Mesothelial cell of epicardium (in vitro differentiated cells): Measurements from ENCODE around the gene MUCL1. TPM values are rescaled to one million over a fixed set of nuclear protein-coding genes. Genes with fewer than 3 reads are reported as not detected.

Source experiments
- DNase-seq, 2 experiments: peaks; one replicate each; pipeline ENCODE4 v3.0.0; 2021; ENCODE audit warnings: low spot score in 2 of 2; ENCODE audit not compliant: unreplicated experiment in 2 of 2
- H3K27ac Mint-ChIP-seq: 2 replicates; pipeline ENCODE4 v1.8.0; 2021; ENCODE audit warnings: mixed read lengths
- H3K27me3 Mint-ChIP-seq: 2 replicates; pipeline ENCODE4 v1.8.0; 2021; ENCODE audit warnings: low read depth, mixed read lengths
- H3K36me3 Mint-ChIP-seq: 2 replicates; pipeline ENCODE4 v1.8.0; 2021; ENCODE audit warnings: mixed read lengths
- H3K4me1 Mint-ChIP-seq: 2 replicates; pipeline ENCODE4 v1.8.0; 2021; ENCODE audit warnings: mixed read lengths
- H3K4me3 Mint-ChIP-seq: 2 replicates; pipeline ENCODE4 v1.8.0; 2021; ENCODE audit warnings: mild to moderate bottlenecking, moderate library complexity, mixed read lengths
- H3K9me3 Mint-ChIP-seq: 2 replicates; pipeline ENCODE4 v1.8.0; 2021; ENCODE audit warnings: mixed read lengths
- total RNA-seq: library from RNA; stranded (reverse); gene quantifications from 3 replicates; pipeline ENCODE4 v1.2.1, GENCODE V29; 2021
- TF ChIP-seq, protein P1 (sequence below): fragments of 200-600 bp; sonication (generic); IDR thresholded peaks from one replicate; pipeline ENCODE4 v1.5.0; 2021; ENCODE audit warnings: antibody characterized with exemption; ENCODE audit not compliant: unreplicated experiment

MUCL1 gene
- total RNA-seq, 1 donor from 2014 or later = not detected

DNA sequence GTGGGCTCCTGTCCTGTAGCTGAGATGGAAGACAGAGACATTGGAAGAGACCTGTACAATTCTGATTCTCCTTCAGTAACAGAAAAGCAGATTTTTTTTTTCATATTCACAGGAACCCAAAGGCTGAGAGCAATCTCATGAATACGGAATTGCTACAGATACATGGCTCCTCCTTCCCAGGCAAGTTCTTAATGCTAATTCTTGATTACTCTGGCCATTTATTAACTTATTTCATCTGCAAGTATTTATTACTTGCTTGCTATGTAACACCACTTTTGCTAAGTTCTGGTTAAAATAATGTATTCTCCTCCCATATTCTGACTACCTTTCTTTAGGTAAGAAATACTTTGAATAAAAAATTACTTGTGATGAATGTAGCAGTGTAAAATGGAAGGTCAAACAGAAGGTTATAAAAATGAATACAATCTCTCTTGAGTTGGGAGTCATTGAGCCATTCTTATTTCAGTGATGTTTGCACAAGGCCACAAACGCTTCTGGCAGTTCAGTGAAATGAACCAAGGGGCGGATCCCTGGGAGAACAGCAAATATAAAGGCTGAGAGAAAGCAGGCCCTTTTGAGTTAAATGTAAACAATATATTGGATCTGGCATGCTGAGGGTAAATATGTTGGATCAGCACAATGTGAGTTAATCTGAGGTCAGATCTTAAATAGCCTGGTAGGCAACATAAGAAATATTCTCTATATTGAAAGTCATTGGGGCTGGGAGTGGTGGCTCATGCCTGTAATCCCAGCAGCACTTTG is 37.6 kb downstream of the MUCL1 start:
- no peak overlapping the region for H3K27ac Mint-ChIP-seq

More for the DNA sequence above, 37.6 kb downstream of the MUCL1 start:
- no peaks in the 10 kb centered on the region for H3K4me1 Mint-ChIP-seq
- H3K9me3 Mint-ChIP-seq = no peaks in the 10 kb centered on the region
- TF ChIP-seq, protein P1, sequence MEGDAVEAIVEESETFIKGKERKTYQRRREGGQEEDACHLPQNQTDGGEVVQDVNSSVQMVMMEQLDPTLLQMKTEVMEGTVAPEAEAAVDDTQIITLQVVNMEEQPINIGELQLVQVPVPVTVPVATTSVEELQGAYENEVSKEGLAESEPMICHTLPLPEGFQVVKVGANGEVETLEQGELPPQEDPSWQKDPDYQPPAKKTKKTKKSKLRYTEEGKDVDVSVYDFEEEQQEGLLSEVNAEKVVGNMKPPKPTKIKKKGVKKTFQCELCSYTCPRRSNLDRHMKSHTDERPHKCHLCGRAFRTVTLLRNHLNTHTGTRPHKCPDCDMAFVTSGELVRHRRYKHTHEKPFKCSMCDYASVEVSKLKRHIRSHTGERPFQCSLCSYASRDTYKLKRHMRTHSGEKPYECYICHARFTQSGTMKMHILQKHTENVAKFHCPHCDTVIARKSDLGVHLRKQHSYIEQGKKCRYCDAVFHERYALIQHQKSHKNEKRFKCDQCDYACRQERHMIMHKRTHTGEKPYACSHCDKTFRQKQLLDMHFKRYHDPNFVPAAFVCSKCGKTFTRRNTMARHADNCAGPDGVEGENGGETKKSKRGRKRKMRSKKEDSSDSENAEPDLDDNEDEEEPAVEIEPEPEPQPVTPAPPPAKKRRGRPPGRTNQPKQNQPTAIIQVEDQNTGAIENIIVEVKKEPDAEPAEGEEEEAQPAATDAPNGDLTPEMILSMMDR = no peak
- no peak overlapping the region for H3K4me3 Mint-ChIP-seq
- no peak for DNase-seq
- H3K27me3 Mint-ChIP-seq = no peaks in the 10 kb centered on the region
- H3K36me3 Mint-ChIP-seq = no peaks in the 10 kb centered on the region

Other genes starting within 250 kb of the MUCL1 start
- gene LACRT, start 219.6 kb upstream of the MUCL1 start, total RNA-seq = not detected in 3 replicates
- gene DCD, start 206.2 kb upstream of the MUCL1 start, total RNA-seq = not detected in 3 replicates
- gene TESPA1, start 130.2 kb downstream of the MUCL1 start, total RNA-seq = 0.16 to 0.31 TPM (median 0.20 TPM) in 3 replicates
- gene NEUROD4, start 165.5 kb downstream of the MUCL1 start, total RNA-seq = not detected in 3 replicates